NAMALWA (cell line): ENCODE results near the gene IL10RB.
A peak's percentile ranks its signal among the peaks of the same experiment; 100 is the strongest.
"Not testable (repeated sequence)": the region's sequence is repeated elsewhere in the genome, so short reads cannot be mapped to it uniquely, and the experiment has no call there.

Experiments used
- DNase-seq: peaks from one replicate; pipeline ENCODE4 v3.0.0-alpha.2; 2015; ENCODE audit warnings: low spot score

IL10RB gene

GRCh38 chr21:33241846-33242245 is 24.3 kb upstream of the IL10RB start:
- DNase-seq, result no peak

GRCh38 chr21:33242846-33243245 is 23.3 kb upstream of the IL10RB start:
- DNase-seq, result not testable (repeated sequence)

- DNase-seq, result no peak
These were observed 21.9 kb upstream of the IL10RB start for GRCh38 chr21:33244082-33244778.

- no peak for DNase-seq
These were observed 21.4 kb upstream of the IL10RB start for GRCh38 chr21:33244779-33245105.

- no peak for DNase-seq
These were observed 20.8 kb upstream of the IL10RB start for GRCh38 chr21:33245289-33245918.

GRCh38 chr21:33246506-33246905 is 19.7 kb upstream of the IL10RB start:
- DNase-seq, result no peak

- no peak for DNase-seq
These were observed 19.2 kb upstream of the IL10RB start for GRCh38 chr21:33246963-33247362.

- DNase-seq, result no peak
These were observed 18.6 kb upstream of the IL10RB start for GRCh38 chr21:33247599-33247998.

GRCh38 chr21:33249331-33250002 is 16.7 kb upstream of the IL10RB start:
- no peak for DNase-seq

GRCh38 chr21:33251119-33251518 is 15.0 kb upstream of the IL10RB start:
- no peak for DNase-seq

- not testable (repeated sequence) for DNase-seq
These were observed 12.8 kb upstream of the IL10RB start for GRCh38 chr21:33253382-33253781.

- DNase-seq, result no peak
These were observed 11.4 kb upstream of the IL10RB start for GRCh38 chr21:33254766-33255165.

- no peak for DNase-seq
These were observed 10.8 kb upstream of the IL10RB start for GRCh38 chr21:33255404-33255803.

- no peak for DNase-seq
These were observed 10.1 kb upstream of the IL10RB start for GRCh38 chr21:33256019-33256418.

- no peak for DNase-seq
These were observed 8.9 kb upstream of the IL10RB start for GRCh38 chr21:33257094-33257803.

- DNase-seq, result no peak
These were observed 7.7 kb upstream of the IL10RB start for GRCh38 chr21:33258475-33258874.

GRCh38 chr21:33259428-33259827 is 6.7 kb upstream of the IL10RB start:
- no peak for DNase-seq

GRCh38 chr21:33259995-33260394 is 6.2 kb upstream of the IL10RB start:
- DNase-seq, result no peak

GRCh38 chr21:33261635-33262034 is 4.5 kb upstream of the IL10RB start:
- DNase-seq, result peak; percentile 34

GRCh38 chr21:33262921-33263320 is 3.2 kb upstream of the IL10RB start:
- no peak for DNase-seq

GRCh38 chr21:33264561-33264960 is 1.6 kb upstream of the IL10RB start:
- no peak for DNase-seq

GRCh38 chr21:33265664-33266049 is 510 bp upstream of the IL10RB start:
- peak; percentile 93 for DNase-seq

GRCh38 chr21:33266789-33267135 is 595 bp downstream of the IL10RB start:
- DNase-seq, result no peak
